ENCODE results near the gene CCNO. TPM values are rescaled to one million over a fixed set of nuclear protein-coding genes. Genes with fewer than 3 reads are reported as not detected.

The CCNO gene
- total RNA-seq, 1 experiment from 2014 or later, result 0.24 TPM

DNA sequence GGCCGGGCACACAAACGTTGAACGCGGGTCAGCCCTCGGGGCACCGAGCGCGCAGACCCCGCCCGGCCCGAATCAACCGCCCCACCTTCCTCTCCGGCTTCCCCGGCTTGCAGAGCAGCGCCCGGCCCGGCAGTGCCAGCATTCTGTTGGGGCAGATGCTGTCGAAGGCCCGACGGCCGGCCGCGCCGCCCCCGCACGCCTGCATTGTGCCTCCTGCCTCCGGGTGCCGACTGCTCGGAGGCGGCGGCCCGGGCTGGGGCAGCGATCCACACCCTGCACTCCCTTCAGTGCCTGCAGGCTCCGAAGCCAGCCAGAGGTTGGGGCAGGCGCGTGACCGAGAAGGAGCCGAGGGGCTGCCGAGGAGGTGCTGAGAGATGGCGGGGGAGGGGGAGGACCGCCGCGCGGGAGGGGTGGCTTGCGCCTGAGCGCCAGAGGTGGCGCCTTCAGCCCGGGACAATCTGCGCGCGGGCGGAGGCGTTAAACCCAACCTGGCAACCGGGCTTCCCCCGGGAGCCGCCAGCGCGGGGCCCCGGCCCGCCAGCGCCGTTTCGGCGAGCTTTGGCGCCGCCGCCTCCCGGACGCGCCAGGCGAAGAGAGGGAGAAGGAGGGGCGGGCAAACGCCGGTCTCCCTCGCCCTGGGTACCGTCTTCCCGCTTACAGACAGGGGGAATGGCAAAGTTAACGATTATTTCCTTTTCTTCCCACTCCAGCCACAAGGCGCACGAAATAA lies 6.3 kb downstream of the CCNO start, which contains the start of gene MCIDAS (continued):
- TF ChIP-seq, protein P1, sequence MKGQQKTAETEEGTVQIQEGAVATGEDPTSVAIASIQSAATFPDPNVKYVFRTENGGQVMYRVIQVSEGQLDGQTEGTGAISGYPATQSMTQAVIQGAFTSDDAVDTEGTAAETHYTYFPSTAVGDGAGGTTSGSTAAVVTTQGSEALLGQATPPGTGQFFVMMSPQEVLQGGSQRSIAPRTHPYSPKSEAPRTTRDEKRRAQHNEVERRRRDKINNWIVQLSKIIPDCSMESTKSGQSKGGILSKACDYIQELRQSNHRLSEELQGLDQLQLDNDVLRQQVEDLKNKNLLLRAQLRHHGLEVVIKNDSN (CRISPR knock-in tag; IDR thresholded peaks at IDR 0.05), result peak; percentile 37
- TF ChIP-seq, protein P2, sequence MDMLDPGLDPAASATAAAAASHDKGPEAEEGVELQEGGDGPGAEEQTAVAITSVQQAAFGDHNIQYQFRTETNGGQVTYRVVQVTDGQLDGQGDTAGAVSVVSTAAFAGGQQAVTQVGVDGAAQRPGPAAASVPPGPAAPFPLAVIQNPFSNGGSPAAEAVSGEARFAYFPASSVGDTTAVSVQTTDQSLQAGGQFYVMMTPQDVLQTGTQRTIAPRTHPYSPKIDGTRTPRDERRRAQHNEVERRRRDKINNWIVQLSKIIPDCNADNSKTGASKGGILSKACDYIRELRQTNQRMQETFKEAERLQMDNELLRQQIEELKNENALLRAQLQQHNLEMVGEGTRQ (CRISPR knock-in tag; IDR thresholded peaks at IDR 0.05), result 0 out of 2 replicates have a peak, but pooled peaks have one; percentile 9
- TF ChIP-seq SMAD3 (CRISPR knock-in tag; IDR thresholded peaks at IDR 0.05; ENCODE audit: borderline replicate concordance), result no peak
- TF ChIP-seq, protein P3, sequence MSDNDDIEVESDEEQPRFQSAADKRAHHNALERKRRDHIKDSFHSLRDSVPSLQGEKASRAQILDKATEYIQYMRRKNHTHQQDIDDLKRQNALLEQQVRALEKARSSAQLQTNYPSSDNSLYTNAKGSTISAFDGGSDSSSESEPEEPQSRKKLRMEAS (CRISPR knock-in tag; IDR thresholded peaks at IDR 0.05), result peak; percentile 27
- TF ChIP-seq, protein P4, sequence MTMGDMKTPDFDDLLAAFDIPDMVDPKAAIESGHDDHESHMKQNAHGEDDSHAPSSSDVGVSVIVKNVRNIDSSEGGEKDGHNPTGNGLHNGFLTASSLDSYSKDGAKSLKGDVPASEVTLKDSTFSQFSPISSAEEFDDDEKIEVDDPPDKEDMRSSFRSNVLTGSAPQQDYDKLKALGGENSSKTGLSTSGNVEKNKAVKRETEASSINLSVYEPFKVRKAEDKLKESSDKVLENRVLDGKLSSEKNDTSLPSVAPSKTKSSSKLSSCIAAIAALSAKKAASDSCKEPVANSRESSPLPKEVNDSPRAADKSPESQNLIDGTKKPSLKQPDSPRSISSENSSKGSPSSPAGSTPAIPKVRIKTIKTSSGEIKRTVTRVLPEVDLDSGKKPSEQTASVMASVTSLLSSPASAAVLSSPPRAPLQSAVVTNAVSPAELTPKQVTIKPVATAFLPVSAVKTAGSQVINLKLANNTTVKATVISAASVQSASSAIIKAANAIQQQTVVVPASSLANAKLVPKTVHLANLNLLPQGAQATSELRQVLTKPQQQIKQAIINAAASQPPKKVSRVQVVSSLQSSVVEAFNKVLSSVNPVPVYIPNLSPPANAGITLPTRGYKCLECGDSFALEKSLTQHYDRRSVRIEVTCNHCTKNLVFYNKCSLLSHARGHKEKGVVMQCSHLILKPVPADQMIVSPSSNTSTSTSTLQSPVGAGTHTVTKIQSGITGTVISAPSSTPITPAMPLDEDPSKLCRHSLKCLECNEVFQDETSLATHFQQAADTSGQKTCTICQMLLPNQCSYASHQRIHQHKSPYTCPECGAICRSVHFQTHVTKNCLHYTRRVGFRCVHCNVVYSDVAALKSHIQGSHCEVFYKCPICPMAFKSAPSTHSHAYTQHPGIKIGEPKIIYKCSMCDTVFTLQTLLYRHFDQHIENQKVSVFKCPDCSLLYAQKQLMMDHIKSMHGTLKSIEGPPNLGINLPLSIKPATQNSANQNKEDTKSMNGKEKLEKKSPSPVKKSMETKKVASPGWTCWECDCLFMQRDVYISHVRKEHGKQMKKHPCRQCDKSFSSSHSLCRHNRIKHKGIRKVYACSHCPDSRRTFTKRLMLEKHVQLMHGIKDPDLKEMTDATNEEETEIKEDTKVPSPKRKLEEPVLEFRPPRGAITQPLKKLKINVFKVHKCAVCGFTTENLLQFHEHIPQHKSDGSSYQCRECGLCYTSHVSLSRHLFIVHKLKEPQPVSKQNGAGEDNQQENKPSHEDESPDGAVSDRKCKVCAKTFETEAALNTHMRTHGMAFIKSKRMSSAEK (CRISPR knock-in tag; IDR thresholded peaks at IDR 0.05; ENCODE audit: borderline replicate concordance), result no peak
- TF ChIP-seq ZNF121 (CRISPR knock-in tag; IDR thresholded peaks at IDR 0.05), result no peak
- TF ChIP-seq, protein P5, sequence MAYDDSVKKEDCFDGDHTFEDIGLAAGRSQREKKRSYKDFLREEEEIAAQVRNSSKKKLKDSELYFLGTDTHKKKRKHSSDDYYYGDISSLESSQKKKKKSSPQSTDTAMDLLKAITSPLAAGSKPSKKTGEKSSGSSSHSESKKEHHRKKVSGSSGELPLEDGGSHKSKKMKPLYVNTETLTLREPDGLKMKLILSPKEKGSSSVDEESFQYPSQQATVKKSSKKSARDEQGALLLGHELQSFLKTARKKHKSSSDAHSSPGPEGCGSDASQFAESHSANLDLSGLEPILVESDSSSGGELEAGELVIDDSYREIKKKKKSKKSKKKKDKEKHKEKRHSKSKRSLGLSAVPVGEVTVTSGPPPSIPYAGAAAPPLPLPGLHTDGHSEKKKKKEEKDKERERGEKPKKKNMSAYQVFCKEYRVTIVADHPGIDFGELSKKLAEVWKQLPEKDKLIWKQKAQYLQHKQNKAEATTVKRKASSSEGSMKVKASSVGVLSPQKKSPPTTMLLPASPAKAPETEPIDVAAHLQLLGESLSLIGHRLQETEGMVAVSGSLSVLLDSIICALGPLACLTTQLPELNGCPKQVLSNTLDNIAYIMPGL (CRISPR knock-in tag; IDR thresholded peaks at IDR 0.05), result peak; percentile 77; the same call in 1 of the 2 replicates
- TF ChIP-seq RORB (CRISPR knock-in tag; IDR thresholded peaks at IDR 0.05), result no peak
- TF ChIP-seq NFATC4 (CRISPR knock-in tag; IDR thresholded peaks at IDR 0.05), result no peak
- no peak for TF ChIP-seq ZNF138 (CRISPR knock-in tag; conservative IDR thresholded peaks at IDR 0.05)
- TF ChIP-seq, protein P6, sequence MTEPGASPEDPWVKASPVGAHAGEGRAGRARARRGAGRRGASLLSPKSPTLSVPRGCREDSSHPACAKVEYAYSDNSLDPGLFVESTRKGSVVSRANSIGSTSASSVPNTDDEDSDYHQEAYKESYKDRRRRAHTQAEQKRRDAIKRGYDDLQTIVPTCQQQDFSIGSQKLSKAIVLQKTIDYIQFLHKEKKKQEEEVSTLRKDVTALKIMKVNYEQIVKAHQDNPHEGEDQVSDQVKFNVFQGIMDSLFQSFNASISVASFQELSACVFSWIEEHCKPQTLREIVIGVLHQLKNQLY (CRISPR knock-in tag; IDR thresholded peaks at IDR 0.05), result no peak
- no peak for TF ChIP-seq RELA (CRISPR knock-in tag; IDR thresholded peaks at IDR 0.05; ENCODE audit: borderline replicate concordance)
- TF ChIP-seq TP53 (CRISPR knock-in tag; IDR thresholded peaks at IDR 0.05), result peak; percentile 54; the same call in 1 of the 2 replicates

DNA sequence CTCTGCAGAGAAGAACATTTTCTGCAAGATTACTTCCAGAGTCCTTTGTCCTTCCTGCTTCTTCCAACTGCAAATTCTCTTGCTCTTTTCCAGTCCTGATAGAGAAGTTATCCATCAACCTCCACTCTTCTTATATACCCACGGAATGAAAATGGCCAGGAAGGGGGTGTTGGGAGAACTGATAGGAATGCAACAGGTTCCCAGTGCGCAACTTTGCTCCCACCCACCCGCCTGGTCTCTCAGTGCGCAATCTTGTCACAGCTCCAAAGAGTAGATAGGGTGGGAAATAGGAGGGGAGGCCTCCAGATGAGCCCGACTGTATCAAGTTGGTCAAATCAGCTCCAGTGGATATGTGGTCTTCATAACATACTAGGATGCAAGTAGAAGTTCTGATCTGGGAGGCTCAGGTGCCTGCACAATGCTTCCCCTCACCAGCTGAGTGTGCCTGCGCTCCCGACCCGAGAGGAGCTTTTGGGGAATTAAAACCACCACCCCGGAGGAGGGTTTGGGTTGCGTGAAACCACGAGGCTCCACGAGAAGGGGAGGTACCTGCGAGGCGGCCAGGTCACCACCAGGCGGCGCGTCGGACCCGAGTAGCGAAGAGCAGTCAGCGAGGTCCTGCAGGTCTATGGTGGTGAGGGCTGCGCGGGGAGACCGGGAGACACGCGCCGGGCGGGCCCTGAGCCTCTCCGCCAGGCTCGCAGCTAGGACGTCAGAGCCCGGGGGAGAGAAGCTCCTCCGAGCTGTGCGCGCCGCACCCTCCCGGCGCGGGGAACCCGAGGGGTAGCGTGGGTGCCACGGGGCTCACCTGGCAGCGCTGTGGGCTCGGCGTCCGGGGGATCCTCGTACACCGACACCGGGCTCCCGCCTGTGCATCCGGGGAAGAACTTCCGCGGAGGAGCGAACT lies 7.1 kb downstream of the CCNO start:
- Mint-ChIP-seq H3K4me1 (peaks cover 34% of the 10 kb centered on the region), H3K9me3 (no peaks in the 10 kb centered on the region), H3K4me3 (peak overlapping the region; percentile 56), H3K27ac (no peak overlapping the region), H3K36me3 (no peaks in the 10 kb centered on the region), H3K27me3 (ENCODE audit: low read depth) (peaks cover 99% of the 10 kb centered on the region)
- POLR2A ChIA-PET, result no interaction called here
- DNase-seq (ENCODE audit: low spot score), result peak; percentile 90
- CTCF ChIA-PET, result interaction anchor here (0.6 to 2.0 kb wide), 9 partner anchors 8 to 590 kb away, joined by 3 to 8 read pairs (median 4); partner anchors contain the start of gene CDC20B
- ATAC-seq, result peak; percentile 74
- TF ChIP-seq TCF7 (CRISPR knock-in tag; IDR thresholded peaks at IDR 0.05; ENCODE audit: low read depth) (no peak), GABPB1 (CRISPR knock-in tag; IDR thresholded peaks at IDR 0.05) (no peak; the same call in 1 of the 2 replicates), NR2C2 (CRISPR knock-in tag; IDR thresholded peaks at IDR 0.05) (no peak; the same call in 1 of the 2 replicates), IRF2 (CRISPR knock-in tag; IDR thresholded peaks at IDR 0.05; ENCODE audit: borderline replicate concordance, low read depth) (no peak), ETV6 (CRISPR knock-in tag; IDR thresholded peaks at IDR 0.05) (0 out of 2 replicates have a peak, but pooled peaks have one; percentile 11), FOXP1 (CRISPR knock-in tag; IDR thresholded peaks at IDR 0.05; ENCODE audit: borderline replicate concordance) (no peak; the same call in 1 of the 2 replicates)
- TF ChIP-seq, protein P7, sequence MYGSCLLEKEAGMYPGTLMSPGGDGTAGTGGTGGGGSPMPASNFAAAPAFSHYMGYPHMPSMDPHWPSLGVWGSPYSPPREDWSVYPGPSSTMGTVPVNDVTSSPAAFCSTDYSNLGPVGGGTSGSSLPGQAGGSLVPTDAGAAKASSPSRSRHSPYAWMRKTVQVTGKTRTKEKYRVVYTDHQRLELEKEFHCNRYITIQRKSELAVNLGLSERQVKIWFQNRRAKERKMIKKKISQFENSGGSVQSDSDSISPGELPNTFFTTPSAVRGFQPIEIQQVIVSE (CRISPR knock-in tag; IDR thresholded peaks at IDR 0.05; ENCODE audit: borderline replicate concordance), result no peak
- TF ChIP-seq, protein P5 (CRISPR knock-in tag; IDR thresholded peaks at IDR 0.05), result peak; percentile 53
